A673 (cell line): ENCODE data around the gene CTCF. TPM values are rescaled to one million over a fixed set of nuclear protein-coding genes. Genes with fewer than 3 reads are reported as not detected.
"Not testable (repeated sequence)": the region's sequence is repeated elsewhere in the genome, so short reads cannot be mapped to it uniquely, and the experiment has no call there.

Experiments
- BruUV-seq: library from RNA; stranded (reverse); fragments of 400-500 nt; replicated peaks from 2 replicates; lab custom pipeline; 2021; lab: Mats Ljungman, UMichigan
- CTCF ChIA-PET: fragments of 300-600 bp; sonication (Branson Sonifier 250); formaldehyde crosslinking; loops from one replicate; lab custom pipeline; 2022; ENCODE audit warnings: antibody characterized with exemption; lab: Charles Lee
- POLR2A ChIA-PET: fragments of 300-600 bp; sonication (Branson Sonifier 250); formaldehyde crosslinking; loops from one replicate; lab custom pipeline; 2022; ENCODE audit warnings: antibody characterized with exemption; ENCODE audit not compliant: low non-redundant PET; lab: Charles Lee
- DNase-seq: peaks from one replicate; pipeline ENCODE4 v3.0.0-alpha.2; 2015; ENCODE audit warnings: low spot score
- H3K27ac ChIP-seq: fragments of 200-600 bp; sonication (generic); 2 replicates; pipeline ENCODE4 v1.5.1; 2016; ENCODE audit warnings: mixed run types, low read depth, mild to moderate bottlenecking, mixed read lengths, antibody characterized with exemption, low read length; ENCODE audit not compliant: poor library complexity, severe bottlenecking
- H3K27me3 ChIP-seq: fragments of 200-600 bp; sonication (generic); replicated peaks from 2 replicates; pipeline ENCODE4 v1.6.1; 2017; ENCODE audit warnings: mixed run types, low read depth, mild to moderate bottlenecking, mixed read lengths, antibody characterized with exemption, low read length; ENCODE audit not compliant: insufficient read depth, poor library complexity
- H3K36me3 ChIP-seq: fragments of 200-600 bp; sonication (generic); 2 replicates; pipeline ENCODE4 v1.6.1; 2016; ENCODE audit warnings: mixed run types, mild to moderate bottlenecking, mixed read lengths, antibody characterized with exemption, low read length; ENCODE audit not compliant: insufficient read depth, poor library complexity, severe bottlenecking
- H3K4me1 ChIP-seq: fragments of 200-600 bp; sonication (generic); 2 replicates; pipeline ENCODE4 v1.6.1; 2017; ENCODE audit warnings: mixed run types, mild to moderate bottlenecking, mixed read lengths, antibody characterized with exemption, low read length; ENCODE audit not compliant: insufficient read depth, poor library complexity, severe bottlenecking
- H3K4me3 ChIP-seq: fragments of 200-600 bp; sonication (generic); 2 replicates; pipeline ENCODE4 v1.5.1; 2016; ENCODE audit warnings: low read depth, mixed run types, mild to moderate bottlenecking, mixed read lengths, low read length; ENCODE audit not compliant: poor library complexity, severe bottlenecking
- H3K9me3 ChIP-seq: fragments of 200-600 bp; sonication (generic); 2 replicates; pipeline ENCODE4 v1.6.1; 2016; ENCODE audit warnings: mixed run types, low read depth, mild to moderate bottlenecking, mixed read lengths, antibody characterized with exemption, low read length; ENCODE audit not compliant: poor library complexity, severe bottlenecking
- CTCF ChIP-seq: fragments of 300-800, 200-600 bp; sonication (generic); conservative IDR thresholded peaks from 2 replicates; pipeline ENCODE4 v1.5.1; 2017; ENCODE audit warnings: low read depth, mild to moderate bottlenecking, antibody characterized with exemption, low read length, moderate library complexity, mixed read lengths
- EZH2 ChIP-seq: fragments of 200-600 bp; sonication (generic); IDR thresholded peaks from 2 replicates; pipeline ENCODE4 v1.6.1; 2017; ENCODE audit warnings: borderline replicate concordance, low read depth, mild to moderate bottlenecking, mixed read lengths, antibody characterized with exemption, low read length; ENCODE audit not compliant: poor library complexity, severe bottlenecking
- intact Hi-C: fragments of 100-400 bp; cut with micrococcal nuclease; formaldehyde crosslinking; loops from one replicate; pipeline ENCODE4 v1.10.0; 2022; ENCODE audit not compliant: unreplicated experiment
- total RNA-seq: library from RNA; stranded (reverse); gene quantifications from 2 replicates; pipeline ENCODE4 v1.2.3, GENCODE V29; 2021

CTCF gene
- total RNA-seq, 1 experiment from 2014 or later = 74.7 TPM

GRCh38 chr16:67531247-67531646 lies 31.1 kb upstream of the CTCF start:
- no peak overlapping the region for H3K4me3 ChIP-seq
- H3K4me1 ChIP-seq = peaks cover 13% of the 10 kb centered on the region
- intact Hi-C loops = no loop called here
- POLR2A ChIA-PET = no interaction called here
- no peaks in the 10 kb centered on the region for H3K36me3 ChIP-seq
- no peak for DNase-seq
- TF ChIP-seq CTCF (no peak), EZH2 (no peak)
- no TSS peak for BruUV-seq
- CTCF ChIA-PET = no interaction called here
- no peaks in the 10 kb centered on the region for H3K27me3 ChIP-seq
- no peak overlapping the region for H3K27ac ChIP-seq
- H3K9me3 ChIP-seq = no peaks in the 10 kb centered on the region

GRCh38 chr16:67533024-67533560 lies 29.2 kb upstream of the CTCF start:
- CTCF ChIA-PET = interaction anchor here (1.3 kb wide), 1 partner anchor 12 kb away, joined by 7 read pairs; no protein-coding TSS in a partner anchor
- no peak overlapping the region for H3K27ac ChIP-seq
- peaks cover 9% of the 10 kb centered on the region for H3K27me3 ChIP-seq
- peaks cover 21% of the 10 kb centered on the region for H3K4me1 ChIP-seq
- H3K36me3 ChIP-seq = no peaks in the 10 kb centered on the region
- no peak overlapping the region for H3K4me3 ChIP-seq
- intact Hi-C loops = no loop called here
- no peak for DNase-seq
- H3K9me3 ChIP-seq = no peaks in the 10 kb centered on the region
- no TSS peak for BruUV-seq
- POLR2A ChIA-PET = no interaction called here
- TF ChIP-seq CTCF (no peak), EZH2 (no peak)

- DNase-seq, H3K36me3 ChIP-seq, H3K4me3 ChIP-seq, BruUV-seq, H3K9me3 ChIP-seq, H3K27ac ChIP-seq, intact Hi-C loops: not testable (repeated sequence)
- ChIA-PET POLR2A (interaction anchor here (0.8 kb wide), 1 partner anchor 65 kb away, joined by 8 read pairs; no protein-coding TSS in a partner anchor), CTCF (interaction anchor here (0.7 kb wide), 1 partner anchor 60 kb away, joined by 13 read pairs; no protein-coding TSS in a partner anchor)
- peaks cover 22% of the 10 kb centered on the region for H3K4me1 ChIP-seq
- peaks cover 12% of the 10 kb centered on the region for H3K27me3 ChIP-seq
Measured at GRCh38 chr16:67533987-67534386, 28.3 kb upstream of the CTCF start.

- no peaks in the 10 kb centered on the region for H3K9me3 ChIP-seq
- no peak overlapping the region for H3K27ac ChIP-seq
- POLR2A ChIA-PET = interaction anchor here (0.8 kb wide), 1 partner anchor 65 kb away, joined by 8 read pairs; no protein-coding TSS in a partner anchor
- BruUV-seq = no TSS peak
- no peak for DNase-seq
- CTCF ChIA-PET = interaction anchor here (0.7 kb wide), 1 partner anchor 60 kb away, joined by 13 read pairs; no protein-coding TSS in a partner anchor
- H3K4me3 ChIP-seq = no peak overlapping the region
- TF ChIP-seq EZH2 (no peak), CTCF (no peak)
- H3K36me3 ChIP-seq = no peaks in the 10 kb centered on the region
- intact Hi-C loops = no loop called here
- H3K27me3 ChIP-seq = peaks cover 12% of the 10 kb centered on the region
- H3K4me1 ChIP-seq = peaks cover 22% of the 10 kb centered on the region
Measured at GRCh38 chr16:67534431-67534830, 27.9 kb upstream of the CTCF start.
